Body of pancreas (tissue), 4 donors: ENCODE results near the gene PCDHA12. TPM values are rescaled to one million over a fixed set of nuclear protein-coding genes. Genes with fewer than 3 reads are reported as not detected.
A peak's percentile ranks its signal among the peaks of the same experiment; 100 is the strongest.
"Not testable (repeated sequence)": the region's sequence is repeated elsewhere in the genome, so short reads cannot be mapped to it uniquely, and the experiment has no call there.

ENCODE experiments used
- ATAC-seq: fragments of 150-250 bp; one replicate; pipeline ENCODE4 v1.9.1; 2016
- DNase-seq, 4 donors: peaks; one replicate each; pipeline ENCODE4 v3.0.0-alpha.2; 2019
- H3K27ac ChIP-seq, 4 donors: fragments of 200-600 bp; sonication (generic); 1 replicate in 3 of 4; 2 replicates in 1 of 4; pipeline versions ENCODE4 v1.5.1 to v1.6.1; 2016 to 2019; ENCODE audit warnings: mild to moderate bottlenecking in 1 of 4, mixed read lengths in 1 of 4, moderate library complexity in 1 of 4
- H3K27me3 ChIP-seq, 2 donors: fragments of 200-600 bp; sonication (generic); one replicate each; pipeline ENCODE4 v1.6.0; 2016; ENCODE audit warnings: mild to moderate bottlenecking in 1 of 2
- H3K36me3 ChIP-seq, 2 donors: fragments of 200-600 bp; sonication (generic); replicated peaks in 1 of 2; 2 replicates each; pipeline ENCODE4 v1.5.1; 2016; ENCODE audit warnings: low read depth in 2 of 2; ENCODE audit not compliant: insufficient read depth in 1 of 2
- H3K4me1 ChIP-seq: fragments of 200-600 bp; sonication (generic); one replicate; pipeline ENCODE4 v1.6.0; 2016
- H3K4me3 ChIP-seq, 2 donors: fragments of 200-600 bp; sonication (generic); 1 replicate in 1 of 2; 2 replicates in 1 of 2; pipeline ENCODE4 v1.5.1; 2016 to 2019
- H3K9me3 ChIP-seq, 3 donors: fragments of 200-600 bp; sonication (generic); 1 replicate in 2 of 3; 2 replicates in 1 of 3; pipeline ENCODE4 v1.5.1; 2016
- POLR2A ChIP-seq, 3 donors: fragments of 450-650 bp; IDR thresholded peaks; one replicate each; pipeline ENCODE4 v1.6.1; 2016; ENCODE audit warnings: antibody characterized with exemption in 3 of 3, mild to moderate bottlenecking in 2 of 3
- WGBS, 2 donors: methylation state at CpG; one replicate each; pipeline ENCODE4 v1.1.5; 2017; 5-methylcytosine and 5-hydroxymethylcytosine counted together
- intact Hi-C: fragments of 100-400 bp; cut with DNase I; formaldehyde crosslinking; loops from one replicate; pipeline ENCODE4 v1.15.1; 2023
- total RNA-seq, 2 donors: library from RNA; depleted of rRNA; stranded (reverse); fragments of >200 nt; gene quantifications; one replicate each; pipeline ENCODE4 v1.1.0, GENCODE V29; 2016
- TF ChIP-seq, protein P1 (sequence below), 7 experiments: fragments of 450-650 bp in 4 of 7; fragments of 200-600 bp in 3 of 7; sonication (generic) in 3 of 7; IDR thresholded peaks; one replicate each; pipeline ENCODE4 v1.5.1; 2016 to 2019; ENCODE audit warnings: antibody characterized with exemption in 7 of 7

The PCDHA12 gene
- total RNA-seq, 2 donors from 2014 or later, result 3.6 to 3.9 TPM

DNA sequence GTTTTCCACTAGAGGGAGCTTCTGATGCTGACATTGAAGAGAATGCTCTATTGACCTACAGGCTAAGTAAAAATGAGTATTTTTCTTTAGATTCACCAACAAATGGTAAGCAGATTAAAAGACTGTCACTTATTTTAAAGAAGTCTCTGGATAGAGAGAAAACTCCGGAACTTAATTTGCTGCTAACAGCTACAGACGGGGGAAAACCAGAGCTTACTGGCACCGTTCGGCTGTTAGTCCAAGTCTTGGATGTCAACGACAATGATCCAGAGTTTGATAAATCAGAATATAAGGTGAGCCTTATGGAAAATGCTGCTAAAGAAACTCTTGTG is 5.6 kb upstream of the PCDHA12 start:
- ATAC-seq, result no peak

DNA sequence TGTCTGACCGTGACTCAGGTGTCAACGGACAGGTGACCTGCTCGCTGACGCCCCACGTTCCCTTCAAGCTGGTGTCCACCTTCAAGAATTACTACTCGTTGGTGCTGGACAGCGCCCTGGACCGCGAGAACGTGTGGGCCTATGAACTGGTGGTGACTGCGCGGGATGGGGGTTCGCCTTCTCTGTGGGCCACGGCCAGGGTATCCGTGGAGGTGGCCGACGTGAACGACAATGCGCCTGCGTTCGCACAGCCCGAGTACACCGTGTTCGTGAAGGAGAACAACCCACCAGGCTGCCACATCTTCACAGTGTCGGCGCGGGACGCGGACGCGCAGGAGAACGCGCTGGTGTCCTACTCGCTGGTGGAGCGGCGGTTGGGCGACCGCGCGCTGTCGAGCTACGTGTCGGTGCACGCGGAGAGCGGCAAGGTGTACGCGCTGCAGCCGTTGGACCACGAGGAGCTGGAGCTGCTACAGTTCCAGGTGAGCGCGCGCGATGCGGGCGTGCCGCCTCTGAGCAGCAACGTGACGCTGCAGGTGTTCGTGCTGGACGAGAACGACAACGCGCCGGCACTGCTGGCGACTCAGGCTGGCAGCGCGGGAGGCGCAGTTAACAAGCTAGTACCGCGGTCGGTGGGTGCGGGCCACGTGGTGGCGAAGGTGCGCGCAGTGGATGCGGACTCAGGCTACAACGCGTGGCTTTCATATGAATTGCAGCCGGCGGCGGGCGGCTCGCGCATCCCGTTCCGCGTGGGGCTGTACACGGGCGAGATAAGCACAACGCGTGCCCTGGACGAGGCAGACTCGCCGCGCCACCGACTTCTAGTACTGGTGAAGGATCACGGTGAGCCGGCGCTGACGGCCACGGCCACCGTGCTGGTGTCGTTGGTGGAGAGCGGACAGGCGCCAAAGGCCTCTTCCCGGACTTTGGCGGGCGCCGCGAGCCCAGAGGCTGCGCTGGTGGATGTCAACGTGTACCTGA is 4.6 kb upstream of the PCDHA12 start:
- no peaks in the 10 kb centered on the region for H3K27me3 ChIP-seq

More for the DNA sequence above, 5.6 kb upstream of the PCDHA12 start:
- 57 to 62% methylated on average over 5 of the region's 5 CpGs for WGBS, 2 donors
- no peaks in the 10 kb centered on the region for H3K36me3 ChIP-seq
- no peaks in the 10 kb centered on the region for H3K27me3 ChIP-seq
- H3K9me3 ChIP-seq, result peaks cover 0 to 16% (median 3%) of the 10 kb centered on the region in 3 donors
- no peak overlapping the region for H3K4me3 ChIP-seq
- no peaks in the 10 kb centered on the region for H3K4me1 ChIP-seq
- TF ChIP-seq POLR2A (IDR thresholded peaks at IDR 0.05), result no peak
- TF ChIP-seq, protein P1, sequence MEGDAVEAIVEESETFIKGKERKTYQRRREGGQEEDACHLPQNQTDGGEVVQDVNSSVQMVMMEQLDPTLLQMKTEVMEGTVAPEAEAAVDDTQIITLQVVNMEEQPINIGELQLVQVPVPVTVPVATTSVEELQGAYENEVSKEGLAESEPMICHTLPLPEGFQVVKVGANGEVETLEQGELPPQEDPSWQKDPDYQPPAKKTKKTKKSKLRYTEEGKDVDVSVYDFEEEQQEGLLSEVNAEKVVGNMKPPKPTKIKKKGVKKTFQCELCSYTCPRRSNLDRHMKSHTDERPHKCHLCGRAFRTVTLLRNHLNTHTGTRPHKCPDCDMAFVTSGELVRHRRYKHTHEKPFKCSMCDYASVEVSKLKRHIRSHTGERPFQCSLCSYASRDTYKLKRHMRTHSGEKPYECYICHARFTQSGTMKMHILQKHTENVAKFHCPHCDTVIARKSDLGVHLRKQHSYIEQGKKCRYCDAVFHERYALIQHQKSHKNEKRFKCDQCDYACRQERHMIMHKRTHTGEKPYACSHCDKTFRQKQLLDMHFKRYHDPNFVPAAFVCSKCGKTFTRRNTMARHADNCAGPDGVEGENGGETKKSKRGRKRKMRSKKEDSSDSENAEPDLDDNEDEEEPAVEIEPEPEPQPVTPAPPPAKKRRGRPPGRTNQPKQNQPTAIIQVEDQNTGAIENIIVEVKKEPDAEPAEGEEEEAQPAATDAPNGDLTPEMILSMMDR (IDR thresholded peaks at IDR 0.05), result peak in 2 of 7 experiments; percentile 17 to 23
- DNase-seq, result no peak
- intact Hi-C loops, result no loop called here
- H3K27ac ChIP-seq, result no peak overlapping the region

DNA sequence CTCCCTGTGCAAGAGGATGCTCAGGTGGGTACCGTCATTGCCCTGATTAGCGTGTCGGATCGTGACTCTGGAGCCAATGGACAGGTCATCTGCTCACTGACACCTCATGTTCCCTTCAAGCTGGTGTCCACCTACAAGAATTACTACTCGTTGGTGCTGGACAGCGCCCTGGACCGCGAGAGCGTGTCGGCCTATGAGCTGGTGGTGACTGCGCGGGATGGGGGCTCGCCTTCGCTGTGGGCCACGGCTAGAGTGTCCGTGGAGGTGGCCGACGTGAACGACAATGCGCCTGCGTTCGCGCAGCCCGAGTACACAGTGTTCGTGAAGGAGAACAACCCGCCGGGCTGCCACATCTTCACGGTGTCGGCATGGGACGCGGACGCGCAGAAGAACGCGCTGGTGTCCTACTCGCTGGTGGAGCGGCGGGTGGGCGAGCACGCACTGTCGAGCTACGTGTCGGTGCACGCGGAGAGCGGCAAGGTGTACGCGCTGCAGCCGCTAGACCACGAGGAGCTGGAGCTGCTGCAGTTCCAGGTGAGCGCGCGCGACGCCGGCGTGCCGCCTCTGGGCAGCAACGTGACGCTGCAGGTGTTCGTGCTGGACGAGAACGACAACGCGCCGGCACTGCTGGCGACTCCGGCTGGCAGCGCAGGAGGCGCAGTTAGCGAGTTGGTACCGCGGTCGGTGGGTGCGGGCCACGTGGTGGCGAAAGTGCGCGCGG is 1.6 kb downstream of the PCDHA12 start:
- intact Hi-C loops, H3K4me3 ChIP-seq: not testable (repeated sequence)

More for the DNA sequence above, 4.6 kb upstream of the PCDHA12 start:
- H3K36me3 ChIP-seq, result no peaks in the 10 kb centered on the region
- no peaks in the 10 kb centered on the region for H3K4me1 ChIP-seq
- TF ChIP-seq, protein P1 (IDR thresholded peaks at IDR 0.05), result no peak
- no peak for TF ChIP-seq POLR2A (IDR thresholded peaks at IDR 0.05)
- 42 to 76% methylated on average over 31 to 97 of the region's 114 CpGs for WGBS, 2 donors
- DNase-seq (no peak), ATAC-seq (no peak)
- intact Hi-C loops, result no loop called here
- no peak overlapping the region for H3K4me3 ChIP-seq
- H3K9me3 ChIP-seq, result peaks cover 0 to 22% (median 3%) of the 10 kb centered on the region in 3 donors
- H3K27ac ChIP-seq, result no peak overlapping the region

DNA sequence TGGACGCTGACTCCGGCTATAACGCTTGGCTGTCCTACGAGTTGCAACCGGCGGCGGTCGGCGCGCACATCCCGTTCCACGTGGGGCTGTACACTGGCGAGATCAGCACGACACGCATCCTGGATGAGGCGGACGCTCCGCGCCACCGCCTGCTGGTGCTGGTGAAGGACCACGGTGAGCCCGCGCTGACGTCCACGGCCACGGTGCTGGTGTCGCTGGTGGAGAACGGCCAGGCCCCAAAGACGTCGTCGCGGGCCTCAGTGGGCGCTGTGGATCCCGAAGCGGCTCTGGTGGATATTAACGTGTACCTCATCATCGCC is 2.1 kb downstream of the PCDHA12 start:
- H3K9me3 ChIP-seq, result peaks cover 0 to 30% (median 2%) of the 10 kb centered on the region in 3 donors

More for the DNA sequence above, 1.6 kb downstream of the PCDHA12 start:
- peaks cover 0 to 26% (median 2%) of the 10 kb centered on the region in 3 donors for H3K9me3 ChIP-seq
- H3K36me3 ChIP-seq, H3K27me3 ChIP-seq, DNase-seq, ATAC-seq, H3K27ac ChIP-seq, H3K4me1 ChIP-seq: not testable (repeated sequence)
- 26 to 38% methylated on average over 14 to 71 of the region's 80 CpGs for WGBS, 2 donors

More for the DNA sequence above, 2.1 kb downstream of the PCDHA12 start:
- Histone ChIP-seq H3K36me3 (no peaks in the 10 kb centered on the region), H3K27me3 (no peaks in the 10 kb centered on the region), H3K4me1 (no peaks in the 10 kb centered on the region), H3K27ac (no peak overlapping the region), H3K4me3 (no peak overlapping the region)
- ATAC-seq, result no peak
- intact Hi-C loops, result no loop called here
- WGBS, 2 donors, result 40% methylated on average over 37 of the region's 37 CpGs; no CpG with 5 or more reads in 1 of the 2 donors
- DNase-seq, result no peak
- no peak for TF ChIP-seq POLR2A (IDR thresholded peaks at IDR 0.05)
- TF ChIP-seq, protein P1 (IDR thresholded peaks at IDR 0.05), result no peak
